ACHN (cell line): ENCODE data around the gene PTPRH.

Experiments
- DNase-seq: peaks from one replicate; pipeline ENCODE4 v3.0.0-alpha.2; 2015
- in situ Hi-C: cut with HindIII; loops from 2 replicates; pipeline ENCODE4 v1.10.0; 2017; ENCODE audit warnings: low sequenced_read_pairs, low pct_ligation_motif_present, low pct_unique_long_range_greater_than_20kb

The PTPRH gene, protein sequence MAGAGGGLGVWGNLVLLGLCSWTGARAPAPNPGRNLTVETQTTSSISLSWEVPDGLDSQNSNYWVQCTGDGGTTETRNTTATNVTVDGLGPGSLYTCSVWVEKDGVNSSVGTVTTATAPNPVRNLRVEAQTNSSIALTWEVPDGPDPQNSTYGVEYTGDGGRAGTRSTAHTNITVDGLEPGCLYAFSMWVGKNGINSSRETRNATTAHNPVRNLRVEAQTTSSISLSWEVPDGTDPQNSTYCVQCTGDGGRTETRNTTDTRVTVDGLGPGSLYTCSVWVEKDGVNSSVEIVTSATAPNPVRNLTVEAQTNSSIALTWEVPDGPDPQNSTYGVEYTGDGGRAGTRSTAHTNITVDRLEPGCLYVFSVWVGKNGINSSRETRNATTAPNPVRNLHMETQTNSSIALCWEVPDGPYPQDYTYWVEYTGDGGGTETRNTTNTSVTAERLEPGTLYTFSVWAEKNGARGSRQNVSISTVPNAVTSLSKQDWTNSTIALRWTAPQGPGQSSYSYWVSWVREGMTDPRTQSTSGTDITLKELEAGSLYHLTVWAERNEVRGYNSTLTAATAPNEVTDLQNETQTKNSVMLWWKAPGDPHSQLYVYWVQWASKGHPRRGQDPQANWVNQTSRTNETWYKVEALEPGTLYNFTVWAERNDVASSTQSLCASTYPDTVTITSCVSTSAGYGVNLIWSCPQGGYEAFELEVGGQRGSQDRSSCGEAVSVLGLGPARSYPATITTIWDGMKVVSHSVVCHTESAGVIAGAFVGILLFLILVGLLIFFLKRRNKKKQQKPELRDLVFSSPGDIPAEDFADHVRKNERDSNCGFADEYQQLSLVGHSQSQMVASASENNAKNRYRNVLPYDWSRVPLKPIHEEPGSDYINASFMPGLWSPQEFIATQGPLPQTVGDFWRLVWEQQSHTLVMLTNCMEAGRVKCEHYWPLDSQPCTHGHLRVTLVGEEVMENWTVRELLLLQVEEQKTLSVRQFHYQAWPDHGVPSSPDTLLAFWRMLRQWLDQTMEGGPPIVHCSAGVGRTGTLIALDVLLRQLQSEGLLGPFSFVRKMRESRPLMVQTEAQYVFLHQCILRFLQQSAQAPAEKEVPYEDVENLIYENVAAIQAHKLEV

DNA sequence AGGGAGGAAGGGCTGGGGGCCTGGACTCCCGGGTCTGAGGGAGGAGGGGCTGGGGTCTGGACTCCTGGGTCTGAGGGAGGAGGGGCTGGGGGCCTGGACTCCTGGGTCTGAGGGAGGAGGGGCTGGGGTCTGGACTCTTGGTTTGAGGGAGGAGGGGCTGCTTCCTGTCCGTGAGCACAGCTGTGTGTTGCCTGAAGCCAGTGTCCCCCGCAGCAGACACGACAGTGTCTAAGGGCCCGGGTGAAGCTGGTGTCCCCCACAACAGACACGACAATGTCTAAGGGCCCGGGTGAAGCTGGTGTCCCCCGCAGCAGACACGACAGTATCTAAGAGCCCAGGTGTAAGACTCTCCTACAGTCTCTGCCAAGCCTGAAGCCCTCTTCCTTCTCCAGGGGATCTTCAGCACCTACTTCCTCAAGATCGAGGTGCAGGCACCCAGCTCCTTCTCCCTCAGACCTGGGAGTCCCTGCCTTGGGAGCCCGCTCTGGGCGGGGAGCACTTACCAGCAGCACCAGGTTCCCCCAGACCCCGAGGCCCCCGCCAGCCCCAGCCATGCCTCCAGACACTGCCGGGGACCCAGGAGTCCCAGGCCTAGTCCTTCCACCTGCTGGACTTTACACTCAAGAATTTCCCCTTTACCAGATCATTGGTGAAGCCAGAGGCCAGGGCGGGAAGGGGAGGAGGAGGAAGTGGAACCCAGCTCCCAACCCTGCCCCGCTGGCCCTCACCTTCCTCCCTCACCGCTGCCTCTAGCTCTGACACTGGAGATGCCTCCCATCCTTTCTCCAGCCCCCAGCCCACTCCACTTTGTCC lies at the start of gene PTPRH:
TSS of gene PTPRH (minus strand) at position 622 of the 813 bp plus-strand sequence. CDS start at position 554, 68 bp downstream.
- no peak for DNase-seq

DNA sequence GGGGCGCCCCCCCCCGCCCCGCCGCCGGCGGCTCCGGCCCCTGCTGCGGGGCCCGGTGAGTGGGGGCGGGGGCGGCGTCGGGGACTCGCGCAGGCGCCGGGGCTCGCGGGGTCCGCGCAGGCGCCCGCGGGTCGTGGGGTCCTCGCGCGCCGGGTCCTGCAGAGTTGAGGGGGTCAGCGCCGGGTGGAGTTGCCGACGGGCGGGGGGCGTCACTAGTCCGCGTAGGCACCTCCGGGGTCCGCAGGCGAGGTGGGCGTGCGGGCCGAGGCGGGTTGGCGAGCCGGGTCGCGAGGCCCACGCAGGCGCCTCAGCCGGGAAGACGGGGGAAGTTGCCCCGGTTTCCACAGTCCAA lies 49.2 kb upstream of the PTPRH start:
- peak; percentile 4 for DNase-seq
- in situ Hi-C loops: no loop called here

More for the DNA sequence above, at the start of gene PTPRH:
- in situ Hi-C loops: no loop called here

DNA sequence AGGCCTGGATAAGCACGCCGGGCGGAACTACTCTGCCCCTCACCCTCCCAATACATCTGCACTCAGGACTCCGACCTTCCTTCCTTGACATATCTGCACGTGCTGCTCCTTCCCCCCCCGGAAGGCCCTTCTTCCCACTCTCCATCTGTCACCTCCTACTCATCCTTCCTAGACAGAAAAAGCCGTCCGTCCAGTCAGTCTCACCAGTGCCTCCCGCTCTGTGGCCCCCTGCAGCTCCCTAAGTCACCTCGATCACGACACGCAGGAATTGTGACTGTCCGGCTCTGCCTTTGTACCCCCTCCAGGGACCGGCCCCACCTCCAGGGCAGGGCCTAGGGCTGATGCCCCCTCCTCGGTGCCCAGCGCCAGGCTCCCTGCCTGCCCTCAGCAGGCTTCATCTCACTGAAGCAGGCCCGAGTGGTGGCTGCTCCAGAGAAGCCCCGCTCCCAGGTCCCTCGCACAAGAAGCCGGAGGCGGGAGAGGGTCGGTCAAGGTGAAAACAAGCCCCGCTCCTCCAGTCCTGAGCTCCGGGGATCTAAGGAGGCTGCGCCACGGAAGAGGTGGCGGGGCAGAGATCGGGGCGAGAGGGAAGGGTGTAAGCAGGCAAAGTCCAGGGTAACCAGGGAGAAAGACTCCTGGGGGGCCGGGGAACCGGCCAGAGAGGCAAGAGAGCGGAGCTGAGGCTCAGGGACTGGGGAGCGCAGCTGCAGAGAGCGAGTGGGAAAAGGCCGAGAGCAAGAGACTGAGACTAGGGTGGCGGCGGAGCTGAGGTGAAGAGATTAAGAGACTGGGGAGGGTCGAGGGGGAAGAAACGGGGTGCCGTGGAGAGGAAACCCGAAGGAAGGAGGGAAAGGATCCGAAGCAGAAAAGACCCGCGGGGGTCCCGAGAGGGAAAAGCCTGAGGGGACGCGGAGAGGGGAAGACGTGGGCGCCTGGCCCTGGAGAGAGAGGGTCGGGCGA lies 48.4 kb upstream of the PTPRH start:
- in situ Hi-C loops: no loop called here
- DNase-seq: peak; percentile 21

DNA sequence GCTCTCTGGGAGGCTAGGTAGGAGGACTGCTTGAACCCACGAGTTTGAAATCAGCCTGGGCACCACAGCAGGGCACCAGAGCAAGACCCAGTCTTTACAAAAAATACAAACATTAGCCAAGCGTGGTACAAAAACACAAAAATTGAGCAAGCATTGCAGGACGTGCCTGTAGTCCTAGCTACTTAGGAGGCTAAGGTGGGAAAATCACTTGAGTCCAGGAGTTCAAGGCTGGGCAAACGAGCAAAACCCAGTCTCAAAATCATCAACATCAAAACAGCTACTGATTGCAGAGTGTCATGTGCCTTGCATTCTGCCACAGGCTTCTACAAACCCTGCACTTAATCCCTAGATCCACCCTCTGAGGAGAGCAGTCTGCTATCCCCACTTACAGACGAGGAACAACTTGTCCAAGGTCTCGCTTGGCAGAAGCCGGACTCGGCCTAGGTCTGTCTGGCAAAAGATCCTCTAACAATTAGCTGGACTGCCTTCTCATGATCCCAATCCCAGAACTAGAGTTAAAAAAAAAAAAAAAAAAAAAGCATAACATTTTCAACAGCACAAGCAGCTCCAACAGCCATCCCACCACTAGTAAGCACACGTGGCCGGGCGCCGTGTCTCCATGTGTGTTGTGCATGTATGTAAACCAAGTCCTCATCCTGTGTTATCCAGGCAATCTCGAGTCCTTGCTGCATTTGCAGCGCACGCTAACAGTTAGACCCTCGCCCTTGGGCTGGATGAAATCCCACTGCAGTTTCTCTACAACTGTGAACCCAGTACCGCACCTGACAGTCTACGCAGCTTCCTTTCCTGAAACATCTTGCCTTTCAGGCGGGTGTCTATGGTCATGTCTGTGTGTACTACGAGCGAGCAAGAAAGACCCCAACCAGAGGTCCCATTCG lies 47.5 kb upstream of the PTPRH start:
- in situ Hi-C loops: no loop called here
- no peak for DNase-seq

DNA sequence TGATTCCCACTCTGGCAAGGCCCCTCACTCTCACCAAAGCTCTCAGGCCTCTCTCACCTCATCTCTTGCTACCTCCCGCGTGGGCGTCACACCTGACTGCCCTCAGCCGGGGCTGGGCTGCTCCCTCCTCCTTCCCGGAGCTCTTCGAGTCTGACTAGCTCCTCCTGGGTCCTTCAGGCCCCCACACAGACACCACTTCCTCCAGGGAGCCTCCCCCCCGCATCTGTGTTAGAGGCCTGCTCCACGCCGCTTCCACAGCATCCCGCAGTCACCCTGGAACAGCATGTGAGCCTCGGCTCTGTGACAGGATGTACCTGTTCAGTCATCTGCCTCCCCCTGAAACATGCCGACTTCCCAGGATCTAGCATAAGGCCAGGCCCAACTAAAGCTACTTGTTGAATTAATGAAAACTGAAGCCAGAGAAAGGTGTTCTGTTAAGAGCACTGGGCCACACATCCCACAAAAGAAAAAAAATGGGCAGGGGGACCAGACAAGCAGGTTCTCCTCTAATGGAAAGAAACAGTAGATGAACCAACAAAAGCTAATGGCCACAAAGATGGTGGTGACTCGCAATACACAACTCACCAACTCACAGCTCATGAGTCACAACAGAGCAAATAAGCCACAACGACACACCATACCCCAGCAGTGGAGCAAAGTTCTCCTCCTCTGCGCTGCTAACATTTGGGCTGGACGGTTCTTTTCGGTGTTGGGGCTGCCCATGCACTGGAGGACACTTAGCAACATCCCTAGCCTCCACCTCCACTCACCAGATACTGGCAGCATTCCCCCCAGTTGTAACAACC lies 46.5 kb upstream of the PTPRH start:
- in situ Hi-C loops: no loop called here
- DNase-seq: peak; percentile 6

DNA sequence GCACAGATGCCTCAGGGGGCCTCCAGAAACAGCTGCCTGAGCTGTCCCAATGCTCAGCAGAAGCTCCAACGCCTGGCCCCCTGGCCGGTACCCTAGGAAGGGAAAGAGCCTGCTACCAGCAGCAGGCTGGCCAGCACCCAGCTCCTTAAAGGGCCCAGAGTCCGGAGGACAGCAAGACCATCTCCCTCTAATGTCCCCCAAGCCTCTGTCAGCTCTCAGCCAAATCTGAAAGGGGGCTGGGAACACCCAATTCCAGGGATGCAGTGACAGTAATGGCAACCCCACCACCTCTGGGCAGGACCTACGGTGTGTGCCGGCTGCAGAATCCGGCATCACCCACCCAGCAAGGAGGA lies 45.3 kb upstream of the PTPRH start:
- no peak for DNase-seq
- in situ Hi-C loops: no loop called here

DNA sequence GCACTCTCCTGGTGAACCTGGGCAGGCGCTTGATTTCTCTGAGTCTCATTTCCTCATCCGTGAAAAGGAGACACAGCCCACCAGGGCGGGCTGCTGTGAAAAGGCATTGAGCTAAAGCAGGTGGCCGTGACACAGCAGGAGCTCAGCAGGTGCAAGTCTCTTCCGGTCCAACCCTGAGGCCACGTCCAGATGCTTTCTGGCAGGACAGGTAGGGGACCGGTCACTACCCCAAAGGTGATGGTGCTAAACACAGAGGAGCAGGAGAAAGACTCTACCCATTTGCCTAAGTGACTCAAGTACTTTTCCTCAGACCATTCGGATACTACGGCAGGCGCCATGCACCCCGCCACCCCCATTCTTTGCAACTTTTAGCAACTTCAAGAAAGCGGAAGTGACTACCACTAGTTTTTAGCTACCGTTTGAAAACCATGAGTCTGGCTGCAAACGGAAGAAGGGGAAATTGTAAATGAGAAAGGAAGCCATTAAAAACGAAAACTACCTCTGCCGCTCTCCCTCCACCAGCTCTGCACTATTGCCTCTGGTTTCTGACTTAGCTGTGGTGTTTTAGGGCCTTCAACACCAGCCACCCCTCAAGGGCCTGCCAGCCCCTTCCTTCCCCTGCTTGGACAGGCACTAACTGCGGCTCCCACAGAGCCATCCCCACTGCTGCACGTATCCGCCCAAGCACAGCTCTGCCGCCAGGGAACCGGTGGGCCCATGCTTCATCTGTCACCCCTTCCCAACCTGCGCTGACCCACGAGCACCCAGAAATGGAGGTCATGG lies 44.7 kb upstream of the PTPRH start:
- DNase-seq: no peak
- in situ Hi-C loops: no loop called here

DNA sequence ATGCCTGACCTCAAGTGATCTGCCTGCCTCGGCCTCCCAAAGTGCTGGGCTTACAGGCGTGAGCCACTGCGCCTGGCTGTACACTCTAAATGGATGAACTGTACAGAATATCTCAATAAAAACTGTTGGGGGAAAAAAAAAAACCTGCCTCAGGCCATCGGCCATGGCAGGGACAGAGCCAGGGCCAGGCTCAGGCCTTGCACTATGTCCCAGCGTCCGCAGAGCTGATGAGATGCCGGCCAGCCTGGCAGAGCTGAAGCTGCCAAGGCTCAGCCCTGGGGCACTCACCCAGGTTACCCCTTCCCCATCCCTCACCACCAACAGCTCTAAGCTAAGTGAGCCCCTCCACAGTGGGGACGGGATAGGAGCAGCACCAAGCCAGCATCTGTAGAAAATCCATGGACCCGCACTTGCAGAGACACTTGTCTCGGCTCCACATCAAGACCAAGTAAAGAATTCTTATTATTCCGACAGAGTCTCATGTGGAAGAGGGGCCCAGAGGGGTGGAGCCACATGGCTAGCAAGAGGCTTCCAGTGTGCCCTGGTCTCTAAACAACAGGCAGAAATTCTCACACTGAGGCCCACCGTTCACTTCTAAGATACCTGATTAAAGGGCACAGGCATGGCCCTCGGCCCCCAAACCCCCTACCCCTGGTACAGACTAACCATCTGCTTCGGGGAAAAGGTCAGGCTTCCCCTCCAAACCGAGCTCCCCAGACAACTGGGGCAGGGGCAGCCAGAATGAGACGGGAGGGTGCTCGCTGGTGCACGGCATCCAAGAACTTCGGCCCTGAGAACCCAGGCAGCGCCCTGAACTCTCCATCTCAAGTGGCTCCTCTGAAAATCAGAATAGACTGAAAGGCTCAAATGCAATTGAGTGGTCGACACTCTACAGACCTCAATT lies 43.7 kb upstream of the PTPRH start:
- in situ Hi-C loops: no loop called here
- no peak for DNase-seq

DNA sequence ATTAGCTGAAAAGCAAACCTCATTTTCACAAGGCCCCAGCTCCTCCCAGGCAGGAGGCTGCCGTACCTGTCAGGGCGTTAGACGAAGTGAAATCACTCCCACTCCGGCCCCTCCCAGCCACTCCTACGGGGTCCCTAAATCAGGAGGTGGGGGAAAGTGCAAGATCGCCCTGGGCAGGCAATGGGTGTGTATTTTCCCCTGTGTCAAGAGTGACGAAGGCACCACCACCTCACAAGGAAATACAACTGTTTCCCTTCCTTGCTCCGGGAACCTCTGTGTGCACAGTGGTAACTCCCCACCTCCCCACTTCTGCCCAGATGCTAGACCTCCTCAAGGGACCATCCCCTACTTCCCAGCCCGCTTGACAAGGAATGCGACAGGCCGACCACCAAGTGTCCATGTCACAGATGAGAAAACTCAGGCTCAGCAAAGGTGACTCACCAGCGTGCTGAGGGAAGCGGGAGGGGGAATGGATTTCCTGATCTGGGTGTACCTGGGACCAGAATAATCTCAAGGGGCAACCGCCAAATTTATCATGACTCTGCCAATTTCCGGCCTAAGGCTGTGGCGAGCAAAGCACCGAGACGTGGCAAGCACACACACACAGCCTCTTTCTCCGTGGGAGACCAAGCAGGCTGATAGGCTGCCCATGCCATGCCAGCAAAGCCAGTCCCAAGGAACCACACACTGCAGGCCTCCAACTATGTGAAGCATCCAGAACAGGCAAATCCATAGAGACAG lies 42.2 kb upstream of the PTPRH start:
- in situ Hi-C loops: no loop called here
- peak; percentile 28 for DNase-seq

DNA sequence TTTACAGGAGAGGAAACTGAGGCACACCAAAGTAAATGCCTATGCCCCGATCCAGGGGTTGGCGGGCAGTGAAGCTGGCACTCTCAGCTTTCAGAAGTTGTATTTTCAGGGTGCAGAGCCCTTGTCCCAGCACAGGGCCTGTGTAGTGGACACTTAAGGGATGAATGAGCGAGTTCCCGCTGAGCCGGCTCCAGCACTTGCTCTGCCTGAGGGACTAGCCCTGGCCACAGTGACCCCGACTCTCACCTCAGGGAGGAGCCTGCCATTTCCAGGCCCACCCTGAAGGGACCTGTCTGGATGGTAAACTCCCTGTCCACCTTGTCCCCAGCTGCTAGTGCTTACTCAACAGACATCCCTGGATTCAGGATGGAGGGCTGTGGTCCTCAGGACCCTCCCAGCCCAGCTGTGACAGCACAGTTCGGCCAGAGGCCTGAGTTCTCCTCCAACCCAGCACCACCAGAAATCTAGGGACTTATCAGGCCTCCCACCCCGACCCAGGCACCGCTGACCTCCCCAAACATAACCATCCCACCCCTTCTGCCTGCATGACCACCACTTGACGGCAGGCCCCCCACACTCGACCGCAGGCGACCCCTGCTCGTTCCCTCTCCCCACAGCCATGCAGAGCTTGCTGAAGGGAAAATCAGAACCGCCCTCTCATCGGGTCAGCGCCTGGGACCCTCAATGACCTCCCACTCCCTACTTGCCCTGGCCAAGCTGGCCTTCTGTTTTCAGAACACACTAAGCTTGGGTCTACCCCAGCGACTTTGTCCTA lies 41.1 kb upstream of the PTPRH start:
- in situ Hi-C loops: no loop called here
- no peak for DNase-seq

DNA sequence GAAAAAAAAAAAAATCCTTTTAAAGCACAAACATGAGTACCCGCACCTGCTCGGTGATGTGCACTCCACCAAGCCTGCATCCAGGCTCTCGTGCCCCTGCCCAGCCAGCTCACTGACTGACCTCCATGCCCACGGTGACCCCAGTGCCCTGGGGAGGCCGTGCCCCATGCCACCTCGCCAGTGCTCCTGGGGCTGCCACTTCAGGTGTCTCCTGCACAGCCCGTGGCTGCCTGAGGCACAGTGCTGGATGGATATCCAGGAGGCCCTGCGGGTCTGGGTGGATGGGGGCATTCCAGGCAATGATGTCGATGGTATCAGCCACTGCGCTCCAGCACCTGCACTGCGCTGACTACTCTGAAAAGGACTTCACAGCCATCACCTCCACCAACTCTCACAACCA lies 40.5 kb upstream of the PTPRH start:
- no peak for DNase-seq
- in situ Hi-C loops: no loop called here

DNA sequence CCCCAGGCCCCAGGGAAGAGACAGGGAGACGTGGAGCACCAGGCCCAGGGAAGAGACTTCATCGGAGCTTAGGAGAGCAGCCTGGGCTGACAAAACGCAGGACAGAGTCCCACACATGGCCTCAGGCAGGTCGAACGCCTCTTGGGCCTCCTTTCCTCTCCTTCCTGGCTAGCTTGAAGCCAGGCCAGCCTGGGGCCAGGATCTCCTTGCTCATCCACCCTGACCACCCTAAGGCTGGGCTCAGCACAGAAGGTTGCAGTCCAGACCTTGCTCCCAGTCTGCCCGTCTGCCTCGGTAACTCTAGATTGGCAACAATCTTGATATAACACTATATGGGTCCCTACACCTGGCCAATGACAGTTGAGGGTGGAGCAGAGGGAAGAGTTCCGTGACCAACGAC lies 39.4 kb upstream of the PTPRH start:
- in situ Hi-C loops: no loop called here
- no peak for DNase-seq

DNA sequence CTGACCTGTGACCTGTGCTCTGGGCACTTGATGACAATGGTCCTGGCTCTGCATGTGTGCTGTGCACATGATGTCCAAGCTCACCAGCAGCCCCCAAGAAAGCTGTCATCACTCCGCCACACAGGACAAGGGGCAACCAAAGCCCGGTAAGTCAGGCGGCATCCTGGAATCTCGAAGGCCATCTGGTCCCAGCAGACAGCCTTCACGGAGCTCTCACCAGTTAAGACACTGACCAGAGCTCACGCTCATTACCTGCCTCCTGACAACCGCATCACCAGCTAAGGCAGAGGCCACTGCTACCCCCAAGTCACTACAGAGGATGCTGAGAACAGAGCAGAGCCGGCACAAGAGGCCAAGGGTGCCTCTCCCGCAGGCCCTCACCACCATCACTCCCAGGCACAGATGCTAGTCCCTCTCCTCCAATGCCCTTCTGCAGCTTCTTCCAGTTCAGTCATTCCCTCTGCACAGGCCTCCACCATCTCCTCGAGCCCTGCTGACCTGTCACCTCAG lies 38.9 kb upstream of the PTPRH start:
- in situ Hi-C loops: no loop called here
- DNase-seq: no peak
